ENCODE results near the gene CLK4. TPM values are rescaled to one million over a fixed set of nuclear protein-coding genes. Genes with fewer than 3 reads are reported as not detected.

Gene CLK4
- total RNA-seq, 4 donors from 2014 or later: 40.2 to 77.8 (median 46.6) TPM

DNA sequence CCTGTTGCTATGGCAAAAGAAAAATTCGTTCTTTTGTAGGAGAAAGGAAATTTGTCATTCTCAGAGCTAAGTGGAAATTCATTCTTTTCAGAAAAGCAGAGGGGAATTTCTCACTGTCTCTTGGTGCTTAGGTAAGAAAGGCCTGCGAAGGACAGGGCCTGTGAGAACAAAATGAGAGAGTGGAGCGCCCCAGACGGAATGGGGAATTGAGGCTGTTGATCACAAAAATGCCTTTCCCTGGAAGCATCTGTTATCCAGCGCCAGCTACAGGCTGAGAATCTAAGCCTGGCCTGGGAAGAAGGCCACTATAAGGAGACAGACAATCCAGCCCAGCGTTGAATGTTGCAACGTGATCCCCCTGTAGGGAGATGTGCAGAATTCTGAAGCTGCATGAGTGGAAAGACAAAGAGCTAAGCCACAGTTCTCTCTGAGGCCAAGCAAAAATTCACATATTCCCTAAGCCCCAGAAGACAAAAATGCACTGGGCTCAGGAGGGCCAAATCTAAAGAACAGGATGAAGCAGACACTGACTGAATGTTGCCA, 44.8 kb upstream of the CLK4 start:
- TF ChIP-seq EP300 (IDR thresholded peaks at IDR 0.05) (no peak), POLR2A (IDR thresholded peaks at IDR 0.05) (no peak)
- TF ChIP-seq, protein P1, sequence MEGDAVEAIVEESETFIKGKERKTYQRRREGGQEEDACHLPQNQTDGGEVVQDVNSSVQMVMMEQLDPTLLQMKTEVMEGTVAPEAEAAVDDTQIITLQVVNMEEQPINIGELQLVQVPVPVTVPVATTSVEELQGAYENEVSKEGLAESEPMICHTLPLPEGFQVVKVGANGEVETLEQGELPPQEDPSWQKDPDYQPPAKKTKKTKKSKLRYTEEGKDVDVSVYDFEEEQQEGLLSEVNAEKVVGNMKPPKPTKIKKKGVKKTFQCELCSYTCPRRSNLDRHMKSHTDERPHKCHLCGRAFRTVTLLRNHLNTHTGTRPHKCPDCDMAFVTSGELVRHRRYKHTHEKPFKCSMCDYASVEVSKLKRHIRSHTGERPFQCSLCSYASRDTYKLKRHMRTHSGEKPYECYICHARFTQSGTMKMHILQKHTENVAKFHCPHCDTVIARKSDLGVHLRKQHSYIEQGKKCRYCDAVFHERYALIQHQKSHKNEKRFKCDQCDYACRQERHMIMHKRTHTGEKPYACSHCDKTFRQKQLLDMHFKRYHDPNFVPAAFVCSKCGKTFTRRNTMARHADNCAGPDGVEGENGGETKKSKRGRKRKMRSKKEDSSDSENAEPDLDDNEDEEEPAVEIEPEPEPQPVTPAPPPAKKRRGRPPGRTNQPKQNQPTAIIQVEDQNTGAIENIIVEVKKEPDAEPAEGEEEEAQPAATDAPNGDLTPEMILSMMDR (IDR thresholded peaks at IDR 0.05): no peak
- WGBS, 2 donors: 38 to 42% methylated on average over 7 of the region's 7 CpGs

DNA sequence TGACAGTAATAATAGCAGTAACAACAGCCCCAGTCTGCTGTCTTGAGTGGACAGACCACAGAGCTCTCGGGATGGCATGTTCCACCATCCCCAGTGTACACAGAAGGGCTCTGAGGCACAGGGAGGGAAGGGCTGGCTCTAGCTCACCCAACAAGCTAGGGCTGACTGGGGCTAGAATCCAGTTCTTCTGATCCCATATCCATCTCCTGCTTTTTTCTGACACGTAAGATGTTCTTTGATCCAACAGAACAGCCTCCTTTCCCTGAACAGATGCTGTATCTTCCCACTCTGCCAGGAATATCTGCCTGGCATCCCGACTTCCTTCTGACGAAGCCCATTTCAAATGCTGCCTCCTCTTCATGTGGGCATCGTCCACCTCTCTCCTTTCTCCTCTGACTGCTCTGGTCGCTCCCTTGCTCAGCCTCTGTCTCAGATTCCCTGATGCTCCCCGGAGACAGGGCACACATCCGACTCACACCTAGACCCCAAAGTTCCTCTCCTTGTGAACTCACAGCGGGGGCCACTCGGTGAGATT, 43.6 kb upstream of the CLK4 start:
- Histone ChIP-seq H3K9me3 (peaks cover 0 to 15% (median 0%) of the 10 kb centered on the region in 4 donors), H3K27me3 (no peaks in the 10 kb centered on the region), H3K4me1 (no peaks in the 10 kb centered on the region), H3K36me3 (no peaks in the 10 kb centered on the region), H3K27ac (no peak overlapping the region), H3K4me3 (no peak overlapping the region)
- TF ChIP-seq POLR2A (IDR thresholded peaks at IDR 0.05): no peak
- TF ChIP-seq EP300 (IDR thresholded peaks at IDR 0.05): no peak
- TF ChIP-seq, protein P1 (IDR thresholded peaks at IDR 0.05): no peak
- 87 to 90% methylated on average over 10 of the region's 10 CpGs for WGBS, 2 donors
- no peak for DNase-seq (ENCODE audit: low spot score in 2 of 2)

More for the DNA sequence above, 44.8 kb upstream of the CLK4 start:
- no peaks in the 10 kb centered on the region for H3K27me3 ChIP-seq
- H3K27ac ChIP-seq: no peak overlapping the region
- H3K4me1 ChIP-seq: no peaks in the 10 kb centered on the region
- H3K9me3 ChIP-seq: peaks cover 0 to 15% (median 0%) of the 10 kb centered on the region in 4 donors
- H3K4me3 ChIP-seq: no peak overlapping the region
- DNase-seq (ENCODE audit: low spot score in 2 of 2): no peak
- no peaks in the 10 kb centered on the region for H3K36me3 ChIP-seq

DNA sequence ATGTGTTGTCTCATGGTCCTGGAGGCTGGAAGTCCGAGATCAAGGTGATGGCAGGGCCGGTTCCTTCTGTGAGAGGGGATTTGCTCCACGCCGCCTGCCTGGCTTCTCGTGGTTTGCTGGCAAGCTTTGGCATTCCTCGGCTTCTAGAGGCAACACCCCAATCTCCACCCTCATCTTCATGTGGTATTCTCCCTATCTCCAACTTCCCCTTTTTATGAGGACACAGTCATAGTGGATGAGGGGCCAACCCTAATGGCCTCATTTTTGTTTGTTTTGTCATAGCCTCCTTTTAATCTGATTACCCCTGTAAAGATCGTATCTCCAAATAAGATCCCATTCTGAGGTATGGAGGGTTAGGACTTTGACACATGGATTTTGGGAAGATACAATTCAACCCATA, 41.7 kb upstream of the CLK4 start:
- 85 to 88% methylated on average over 7 of the region's 7 CpGs for WGBS, 2 donors

DNA sequence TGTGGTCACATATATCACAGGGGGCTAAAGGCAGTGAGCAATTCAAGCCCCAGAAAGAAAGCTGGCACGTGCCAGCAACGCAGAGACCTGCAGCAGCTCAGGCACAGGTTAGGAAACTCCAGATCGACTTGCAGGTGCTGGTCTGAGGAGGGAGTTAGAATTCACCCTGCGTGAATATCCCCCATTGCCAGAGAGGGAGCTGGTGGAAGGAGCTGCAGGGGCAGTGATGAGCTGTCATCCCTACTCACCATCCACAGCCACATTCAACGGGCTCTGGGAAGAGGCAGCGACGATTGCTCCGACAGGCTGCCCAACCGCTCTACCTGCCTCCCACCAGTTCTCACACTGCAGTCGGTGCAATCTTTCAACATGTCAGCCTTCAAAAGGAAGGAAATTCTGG, 40.8 kb upstream of the CLK4 start:
- no peak for DNase-seq (ENCODE audit: low spot score in 2 of 2)
- peaks cover 0 to 28% (median 0%) of the 10 kb centered on the region in 4 donors for H3K9me3 ChIP-seq
- no peak for TF ChIP-seq EP300 (IDR thresholded peaks at IDR 0.05)
- TF ChIP-seq POLR2A (IDR thresholded peaks at IDR 0.05): no peak
- TF ChIP-seq, protein P1 (IDR thresholded peaks at IDR 0.05): no peak
- H3K4me1 ChIP-seq: no peaks in the 10 kb centered on the region
- H3K27me3 ChIP-seq: no peaks in the 10 kb centered on the region
- no peaks in the 10 kb centered on the region for H3K36me3 ChIP-seq
- 73 to 76% methylated on average over 8 to 10 of the region's 10 CpGs for WGBS, 2 donors
- no peak overlapping the region for H3K27ac ChIP-seq
- H3K4me3 ChIP-seq: no peak overlapping the region

More for the DNA sequence above, 41.7 kb upstream of the CLK4 start:
- no peaks in the 10 kb centered on the region for H3K36me3 ChIP-seq
- no peaks in the 10 kb centered on the region for H3K4me1 ChIP-seq
- H3K27ac ChIP-seq: no peak overlapping the region
- H3K27me3 ChIP-seq: no peaks in the 10 kb centered on the region
- TF ChIP-seq EP300 (IDR thresholded peaks at IDR 0.05): no peak
- TF ChIP-seq, protein P1 (IDR thresholded peaks at IDR 0.05): no peak
- TF ChIP-seq POLR2A (IDR thresholded peaks at IDR 0.05): no peak
- no peak overlapping the region for H3K4me3 ChIP-seq
- no peak for DNase-seq (ENCODE audit: low spot score in 2 of 2)
- peaks cover 0 to 28% (median 0%) of the 10 kb centered on the region in 4 donors for H3K9me3 ChIP-seq

DNA sequence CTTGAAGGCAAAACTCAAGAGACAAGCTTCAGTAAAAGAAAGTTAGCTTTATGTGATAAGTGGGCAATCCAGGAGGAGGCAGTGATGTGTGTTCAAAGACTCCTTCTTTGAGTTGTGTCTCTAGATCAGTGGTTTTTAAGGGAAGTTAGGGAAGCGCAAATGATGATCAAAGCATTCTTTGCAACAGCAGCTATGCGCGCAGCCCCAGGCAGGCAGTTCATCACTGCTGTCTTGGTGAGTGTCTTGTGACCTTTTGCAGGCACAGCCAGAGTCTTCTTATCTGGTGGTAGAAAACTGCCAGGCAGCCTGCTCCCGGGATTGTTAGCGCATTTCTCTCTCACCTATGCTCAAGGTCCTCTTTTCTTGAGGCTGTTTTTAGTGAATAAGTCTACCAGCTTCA, 40.3 kb upstream of the CLK4 start:
- TF ChIP-seq EP300 (IDR thresholded peaks at IDR 0.05) (no peak), POLR2A (IDR thresholded peaks at IDR 0.05) (no peak)
- TF ChIP-seq, protein P1 (IDR thresholded peaks at IDR 0.05): no peak
- H3K36me3 ChIP-seq: no peaks in the 10 kb centered on the region
- 25 to 39% methylated on average over 5 of the region's 5 CpGs for WGBS, 2 donors

More for the DNA sequence above, 40.3 kb upstream of the CLK4 start:
- no peak overlapping the region for H3K27ac ChIP-seq
- H3K27me3 ChIP-seq: no peaks in the 10 kb centered on the region
- no peak for DNase-seq (ENCODE audit: low spot score in 2 of 2)
- H3K4me3 ChIP-seq: no peak overlapping the region
- H3K9me3 ChIP-seq: peaks cover 0 to 33% (median 0%) of the 10 kb centered on the region in 4 donors
- H3K4me1 ChIP-seq: no peaks in the 10 kb centered on the region

Measured in tibial nerve (tissue), 4 donors.